GM18507 (cell line): ENCODE measurements around the gene RUSC1.
A peak's percentile ranks its signal among the peaks of the same experiment; 100 is the strongest.
"Not testable (repeated sequence)": the region's sequence is repeated elsewhere in the genome, so short reads cannot be mapped to it uniquely, and the experiment has no call there.

Experiments used
- DNase-seq: peaks from one replicate; pipeline ENCODE4 v3.0.0; 2011; ENCODE audit warnings: low read depth; ENCODE audit not compliant: insufficient read length; ENCODE audit errors: extremely low spot score
- FAIRE-seq: peaks from 2 replicates; lab custom pipeline; 2011; peaks lifted over from hg19 to GRCh38; lab: Jason Lieb, UNC

The RUSC1 gene

GRCh38 chr1:155319536-155319935, 1.2 kb upstream of the RUSC1 start:
- FAIRE-seq = no peak
- no peak for DNase-seq

DNA sequence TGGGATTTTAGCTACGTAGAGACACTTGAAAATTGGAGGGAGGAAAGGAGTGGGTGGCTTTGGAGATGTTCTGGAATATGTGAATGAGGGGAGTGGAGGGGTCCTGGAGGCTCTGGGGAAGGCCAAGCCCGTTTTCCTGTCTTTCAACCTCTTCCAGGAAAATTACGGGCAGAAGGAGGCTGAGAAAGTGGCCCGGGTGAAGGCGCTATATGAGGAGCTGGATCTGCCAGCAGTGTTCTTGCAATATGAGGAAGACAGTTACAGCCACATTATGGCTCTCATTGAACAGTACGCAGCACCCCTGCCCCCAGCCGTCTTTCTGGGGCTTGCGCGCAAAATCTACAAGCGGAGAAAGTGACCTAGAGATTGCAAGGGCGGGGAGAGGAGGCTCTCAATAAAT, 442 bp upstream of the RUSC1 start:
- no peak for DNase-seq
- no peak for FAIRE-seq

DNA sequence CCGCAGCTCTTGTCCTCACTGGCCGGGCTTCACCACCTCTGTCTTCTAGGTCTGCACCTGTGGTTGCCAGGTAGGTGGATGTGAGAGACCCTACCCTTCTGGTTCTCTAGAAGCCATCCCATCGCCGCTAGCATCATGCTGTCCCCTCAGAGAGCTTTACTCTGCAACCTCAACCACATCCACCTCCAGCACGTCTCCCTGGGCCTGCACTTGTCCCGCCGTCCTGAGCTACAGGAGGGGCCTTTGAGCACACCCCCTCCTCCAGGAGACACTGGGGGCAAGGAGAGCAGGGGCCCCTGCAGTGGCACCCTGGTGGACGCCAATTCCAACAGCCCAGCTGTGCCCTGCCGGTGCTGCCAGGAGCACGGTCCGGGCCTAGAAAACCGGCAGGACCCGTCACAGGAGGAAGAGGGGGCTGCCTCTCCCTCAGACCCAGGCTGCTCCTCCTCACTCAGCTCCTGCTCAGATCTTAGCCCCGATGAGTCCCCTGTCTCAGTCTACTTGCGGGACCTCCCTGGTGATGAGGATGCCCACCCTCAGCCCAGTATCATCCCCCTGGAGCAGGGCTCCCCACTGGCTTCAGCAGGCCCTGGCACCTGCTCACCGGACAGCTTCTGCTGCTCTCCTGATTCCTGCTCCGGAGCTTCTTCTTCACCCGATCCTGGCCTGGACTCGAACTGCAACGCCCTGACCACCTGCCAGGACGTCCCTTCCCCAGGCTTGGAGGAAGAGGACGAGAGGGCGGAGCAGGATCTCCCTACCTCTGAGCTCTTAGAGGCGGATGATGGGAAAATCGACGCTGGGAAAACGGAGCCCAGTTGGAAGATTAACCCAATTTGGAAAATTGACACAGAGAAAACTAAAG, 1.2 kb downstream of the RUSC1 start:
- FAIRE-seq = no peak
- no peak for DNase-seq

- FAIRE-seq (no peak), DNase-seq (no peak)
These were observed 1.9 kb downstream of the RUSC1 start for GRCh38 chr1:155322571-155322952.

GRCh38 chr1:155322953-155323728, 2.4 kb downstream of the RUSC1 start:
- FAIRE-seq = peak; percentile 72

GRCh38 chr1:155323729-155324036, 3.0 kb downstream of the RUSC1 start:
- DNase-seq (peak; percentile 71), FAIRE-seq (no peak)

More at GRCh38 chr1:155322953-155323728, 2.4 kb downstream of the RUSC1 start:
- DNase-seq = peak; percentile 68

DNA sequence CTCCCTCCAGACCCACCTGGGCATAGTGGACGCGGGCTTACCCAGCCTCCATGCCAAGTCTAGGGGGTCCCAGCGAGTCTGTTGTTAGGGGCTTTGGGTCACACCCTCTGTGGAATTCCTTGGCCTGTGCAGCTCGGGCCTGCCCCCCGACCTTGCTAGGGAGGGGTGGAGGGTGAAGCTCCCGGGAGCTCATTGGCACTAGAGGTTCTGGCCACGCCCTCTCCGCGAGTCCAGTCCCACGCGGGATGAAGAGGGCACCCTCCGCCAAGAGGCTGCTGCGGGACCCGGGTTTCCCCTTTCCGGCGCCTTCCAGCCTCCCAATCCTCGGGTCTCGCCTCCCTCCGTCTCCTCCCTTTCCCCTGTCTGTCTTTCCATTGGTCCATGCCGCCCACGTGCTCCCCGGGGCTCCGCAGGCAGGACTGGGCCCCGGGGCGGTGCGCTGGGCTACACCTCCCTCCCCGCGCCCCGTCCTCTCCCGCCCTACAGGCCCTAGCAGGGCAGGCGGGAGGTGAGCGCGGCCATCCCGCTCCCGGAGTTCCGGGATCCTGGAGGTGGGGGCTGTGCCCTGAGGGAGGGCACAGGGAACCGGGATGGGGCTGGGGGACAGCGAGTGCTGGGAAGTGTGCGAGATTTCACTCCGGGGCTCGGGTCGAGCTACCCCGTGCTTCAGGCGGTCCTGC, 3.5 kb downstream of the RUSC1 start:
- FAIRE-seq = peak; percentile 97
- peak; percentile 92 for DNase-seq

GRCh38 chr1:155324717-155325602, 4.3 kb downstream of the RUSC1 start:
- no peak for DNase-seq
- no peak for FAIRE-seq

DNA sequence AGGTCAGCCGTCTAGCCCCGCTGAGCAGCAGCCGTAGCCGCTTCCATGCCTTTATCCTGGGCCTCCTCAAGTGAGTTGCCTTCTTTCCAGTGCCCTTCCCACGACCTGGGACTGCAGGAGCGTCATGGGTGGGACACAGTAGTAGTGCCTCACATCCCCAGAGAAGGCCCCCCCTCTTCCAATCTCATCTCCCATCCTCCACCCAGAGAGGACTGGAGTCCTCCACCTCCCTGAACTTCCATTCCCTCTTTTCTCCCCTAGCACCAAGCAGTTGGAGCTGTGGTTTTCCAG, 4.9 kb downstream of the RUSC1 start:
- FAIRE-seq = no peak
- DNase-seq = no peak

- no peak for FAIRE-seq
These were observed 5.4 kb downstream of the RUSC1 start for GRCh38 chr1:155326020-155326526.

DNA sequence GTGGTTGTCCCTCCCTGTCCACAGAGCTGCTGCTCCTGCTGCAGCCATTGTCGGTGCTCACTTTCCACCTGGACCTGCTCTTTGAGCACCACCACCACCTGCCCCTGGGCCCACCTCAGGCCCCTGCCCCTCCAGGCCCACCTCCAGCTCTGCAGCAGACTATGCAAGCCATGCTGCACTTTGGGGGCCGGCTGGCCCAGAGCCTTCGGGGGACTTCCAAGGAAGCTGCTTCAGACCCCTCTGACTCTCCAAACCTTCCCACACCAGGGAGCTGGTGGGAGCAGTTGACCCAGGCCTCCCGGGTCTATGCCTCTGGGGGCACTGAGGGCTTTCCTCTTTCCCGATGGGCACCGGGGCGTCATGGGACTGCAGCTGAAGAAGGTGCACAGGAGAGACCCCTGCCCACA, 5.9 kb downstream of the RUSC1 start:
- DNase-seq (no peak), FAIRE-seq (no peak)

More at GRCh38 chr1:155326020-155326526, 5.4 kb downstream of the RUSC1 start:
- no peak for DNase-seq

DNA sequence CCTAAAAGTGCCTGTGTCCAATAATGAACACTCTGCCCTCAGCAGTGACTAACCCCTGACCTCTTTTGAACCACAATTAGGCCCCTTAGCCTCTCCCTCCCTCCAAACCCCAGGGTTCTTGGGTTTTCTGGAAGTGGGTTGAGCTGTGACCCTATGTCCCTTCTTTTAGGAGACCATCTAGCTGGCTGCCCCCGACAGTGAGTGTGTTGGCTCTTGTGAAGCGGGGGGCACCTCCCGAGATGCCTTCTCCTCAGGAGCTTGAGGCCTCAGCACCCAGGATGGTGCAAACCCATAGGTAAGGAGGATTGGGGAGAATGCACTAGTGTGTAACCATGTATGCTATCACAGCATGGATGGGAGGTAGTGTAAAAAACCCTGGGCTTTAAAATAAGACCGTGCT, 7.3 kb downstream of the RUSC1 start:
- no peak for FAIRE-seq
- no peak for DNase-seq

GRCh38 chr1:155328856-155329255, 8.2 kb downstream of the RUSC1 start:
- not testable (repeated sequence) for DNase-seq, FAIRE-seq

DNA sequence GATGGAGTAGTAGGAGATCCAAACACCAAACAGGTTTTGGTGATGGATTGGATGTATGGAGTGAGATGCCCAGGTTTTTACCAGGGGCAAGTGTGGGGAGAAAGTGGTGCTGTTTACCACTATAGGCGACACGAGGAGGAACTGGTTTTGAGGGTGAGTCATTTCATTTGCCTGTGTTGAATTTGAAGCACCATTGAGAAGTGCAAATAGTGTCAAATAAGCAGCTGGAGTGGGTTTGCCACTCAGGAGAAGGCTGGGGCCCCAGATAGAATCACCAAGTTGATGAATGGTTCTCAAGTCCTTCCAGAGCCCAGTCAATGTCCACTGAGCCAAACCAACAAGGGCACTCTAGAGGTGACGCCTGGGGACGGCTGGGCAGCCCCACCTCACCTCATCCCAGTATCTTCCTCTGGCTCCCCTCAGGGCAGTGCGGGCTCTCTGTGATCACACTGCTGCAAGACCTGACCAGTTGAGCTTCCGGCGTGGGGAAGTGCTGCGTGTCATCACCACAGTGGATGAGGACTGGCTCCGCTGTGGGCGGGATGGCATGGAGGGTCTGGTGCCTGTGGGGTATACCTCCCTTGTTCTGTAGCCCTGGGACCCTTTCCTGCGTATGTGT, 9.4 kb downstream of the RUSC1 start:
- no peak for FAIRE-seq
- no peak for DNase-seq

DNA sequence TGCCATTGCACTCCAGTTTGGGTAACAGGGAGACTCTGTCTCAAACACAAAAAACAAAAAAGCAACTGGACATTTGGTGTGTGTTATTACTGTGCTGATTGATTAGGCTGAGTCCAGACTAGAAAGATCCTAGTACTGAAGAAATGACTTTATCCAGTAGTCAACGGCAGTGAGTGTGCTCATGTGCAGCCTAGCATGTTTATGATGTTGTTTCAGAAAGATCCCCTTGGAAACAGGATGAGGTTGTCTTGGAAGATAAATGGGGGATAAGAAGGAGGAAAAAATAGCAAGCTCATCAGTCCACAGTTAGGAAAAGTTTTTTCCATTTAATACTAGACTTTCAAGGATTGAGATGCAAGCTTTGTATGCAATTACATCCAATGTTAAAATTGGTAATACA, 14.3 kb downstream of the RUSC1 start:
- DNase-seq = no peak
- no peak for FAIRE-seq

- no peak for FAIRE-seq
These were observed 18.9 kb downstream of the RUSC1 start for GRCh38 chr1:155339515-155340097.

GRCh38 chr1:155342842-155343241, 22.1 kb downstream of the RUSC1 start:
- no peak for DNase-seq
- no peak for FAIRE-seq

More at GRCh38 chr1:155339515-155340097, 18.9 kb downstream of the RUSC1 start:
- no peak for DNase-seq

- no peak for DNase-seq
- FAIRE-seq = no peak
These were observed 31.9 kb downstream of the RUSC1 start for GRCh38 chr1:155352631-155353030.

- DNase-seq = no peak
- FAIRE-seq = no peak
These were observed 39.4 kb downstream of the RUSC1 start for GRCh38 chr1:155360051-155360450.
